Kasumi-1 (cell line): ENCODE data around the gene CPE.
A peak's percentile ranks its signal among the peaks of the same experiment; 100 is the strongest.
"Not testable (repeated sequence)": the region's sequence is repeated elsewhere in the genome, so short reads cannot be mapped to it uniquely, and the experiment has no call there.

Experiments
- DNase-seq, 2 experiments: peaks; one replicate each; lab custom pipeline; 2025; lab: John Stamatoyannopoulos, UW

Gene CPE

DNA sequence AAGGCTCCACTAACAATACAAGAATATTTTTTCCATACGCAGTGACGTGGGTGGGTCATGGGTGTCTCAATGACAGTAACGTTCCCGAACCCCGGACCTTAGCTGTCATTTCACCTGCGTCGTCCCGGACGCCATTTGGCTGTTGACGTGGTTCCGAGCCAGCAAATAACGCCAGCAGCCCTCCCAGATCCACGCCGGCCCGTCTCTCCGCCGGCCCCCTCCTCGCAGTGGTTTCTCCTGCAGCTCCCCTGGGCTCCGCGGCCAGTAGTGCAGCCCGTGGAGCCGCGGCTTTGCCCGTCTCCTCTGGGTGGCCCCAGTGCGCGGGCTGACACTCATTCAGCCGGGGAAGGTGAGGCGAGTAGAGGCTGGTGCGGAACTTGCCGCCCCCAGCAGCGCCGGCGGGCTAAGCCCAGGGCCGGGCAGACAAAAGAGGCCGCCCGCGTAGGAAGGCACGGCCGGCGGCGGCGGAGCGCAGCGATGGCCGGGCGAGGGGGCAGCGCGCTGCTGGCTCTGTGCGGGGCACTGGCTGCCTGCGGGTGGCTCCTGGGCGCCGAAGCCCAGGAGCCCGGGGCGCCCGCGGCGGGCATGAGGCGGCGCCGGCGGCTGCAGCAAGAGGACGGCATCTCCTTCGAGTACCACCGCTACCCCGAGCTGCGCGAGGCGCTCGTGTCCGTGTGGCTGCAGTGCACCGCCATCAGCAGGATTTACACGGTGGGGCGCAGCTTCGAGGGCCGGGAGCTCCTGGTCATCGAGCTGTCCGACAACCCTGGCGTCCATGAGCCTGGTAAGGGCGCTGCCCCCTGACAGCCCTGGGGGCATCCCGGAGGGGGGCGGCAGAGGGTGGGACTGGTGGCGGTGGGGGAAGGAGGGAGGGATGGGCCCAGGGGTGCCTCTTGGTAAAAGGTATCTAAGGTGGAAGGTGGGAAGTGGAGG lies at the start of gene CPE:
CPE (plus strand) TSS at position 264 of the 933 bp plus-strand sequence; CDS start at position 478, 214 bp downstream.
- DNase-seq, result peak; percentile 45 to 47

DNA sequence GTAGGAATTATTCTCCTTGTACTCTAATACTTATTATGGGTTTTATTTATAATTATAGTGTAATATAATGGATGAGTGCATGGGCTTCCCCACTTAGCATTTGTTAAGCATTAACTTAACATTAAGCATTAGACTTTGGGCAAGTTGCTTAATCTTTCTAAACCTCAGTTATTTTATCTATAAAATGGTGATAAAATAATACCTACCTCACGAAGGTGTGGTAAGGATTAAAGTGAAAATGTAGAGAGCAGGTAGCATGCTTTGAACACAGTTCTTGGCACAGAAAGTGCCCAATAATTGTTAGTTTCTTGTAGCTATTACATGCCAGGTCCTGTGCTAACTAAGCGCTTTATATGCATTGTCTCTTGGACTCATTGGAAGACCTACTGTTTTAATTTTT lies 48.7 kb upstream of the CPE start:
- no peak for DNase-seq

DNA sequence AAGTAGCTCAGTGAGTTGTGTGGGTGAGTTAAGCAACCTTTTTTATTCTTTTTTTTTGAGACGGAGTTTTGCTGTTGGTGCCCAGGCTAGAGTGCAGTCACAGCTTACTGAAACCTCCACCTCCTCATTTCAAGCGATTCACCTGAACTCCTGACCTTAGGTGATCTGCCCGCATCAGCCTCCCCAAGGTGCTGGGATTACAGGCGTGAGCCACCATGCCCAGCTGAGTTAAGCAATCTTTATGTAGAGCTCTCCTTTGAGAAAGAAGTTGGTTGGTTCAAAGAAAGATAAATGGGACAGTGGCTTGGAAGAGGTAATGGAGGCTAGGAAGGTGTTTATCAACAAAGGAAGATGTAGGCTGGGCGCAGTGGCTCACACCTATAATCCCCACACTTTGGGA lies 48.1 kb upstream of the CPE start:
- DNase-seq, result no peak

DNA sequence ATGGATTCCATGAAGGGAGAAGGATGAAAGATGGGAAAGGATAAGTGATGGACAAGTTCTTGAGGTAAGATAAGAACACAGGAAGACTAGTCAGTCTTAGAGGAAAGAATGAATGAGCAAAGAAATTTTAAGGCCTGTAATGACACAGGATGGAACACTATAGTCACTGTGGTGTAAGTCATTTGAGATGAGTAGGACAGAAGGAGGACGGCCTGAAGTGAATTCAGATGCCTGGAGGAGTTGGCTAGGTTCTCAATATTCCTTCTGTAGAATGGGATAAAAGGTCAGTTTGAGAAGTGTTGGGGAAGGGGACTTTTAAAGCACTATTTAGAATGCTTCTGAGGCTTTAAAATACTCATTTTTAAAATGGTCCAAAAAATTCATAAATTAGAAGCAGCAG lies 47.4 kb upstream of the CPE start:
- no peak for DNase-seq

DNA sequence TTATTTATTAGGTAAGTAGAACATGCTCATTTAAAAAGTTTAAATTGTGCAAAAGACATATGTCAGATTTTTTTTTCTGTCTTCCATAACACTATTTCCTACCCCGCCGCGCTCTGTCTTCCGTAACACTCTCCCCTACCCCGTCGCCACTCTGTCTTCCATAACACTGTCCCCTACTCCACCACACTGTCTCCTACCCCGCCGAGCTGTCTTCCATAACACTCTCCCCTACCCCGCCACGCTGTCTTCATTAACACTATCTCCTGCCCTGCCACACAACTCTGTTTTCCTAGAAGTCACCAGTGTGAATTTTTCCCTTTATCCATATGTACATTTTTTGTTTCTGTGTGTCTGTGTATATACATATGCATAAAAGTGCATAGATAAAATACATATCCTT lies 47.0 kb upstream of the CPE start:
- no peak for DNase-seq

DNA sequence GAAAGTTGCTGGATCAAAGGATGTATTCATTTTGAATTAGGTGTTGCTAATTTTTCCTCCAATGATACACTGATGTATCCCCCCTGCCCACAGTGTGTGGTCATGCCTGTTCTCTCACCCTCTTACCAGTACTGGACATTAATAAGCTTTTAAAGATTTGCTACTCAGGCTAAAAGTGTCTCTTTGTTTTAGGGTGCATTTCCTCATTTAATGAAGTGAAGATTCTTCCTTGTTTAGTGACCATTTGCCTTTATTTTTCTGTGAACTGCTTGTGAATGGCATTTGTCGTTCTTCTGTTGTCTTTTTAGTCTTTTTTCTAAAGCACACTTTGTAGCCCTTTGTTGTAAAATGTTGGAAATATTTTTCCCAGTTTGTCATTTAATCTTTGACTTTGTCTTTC lies 46.3 kb upstream of the CPE start:
- DNase-seq, result no peak

DNA sequence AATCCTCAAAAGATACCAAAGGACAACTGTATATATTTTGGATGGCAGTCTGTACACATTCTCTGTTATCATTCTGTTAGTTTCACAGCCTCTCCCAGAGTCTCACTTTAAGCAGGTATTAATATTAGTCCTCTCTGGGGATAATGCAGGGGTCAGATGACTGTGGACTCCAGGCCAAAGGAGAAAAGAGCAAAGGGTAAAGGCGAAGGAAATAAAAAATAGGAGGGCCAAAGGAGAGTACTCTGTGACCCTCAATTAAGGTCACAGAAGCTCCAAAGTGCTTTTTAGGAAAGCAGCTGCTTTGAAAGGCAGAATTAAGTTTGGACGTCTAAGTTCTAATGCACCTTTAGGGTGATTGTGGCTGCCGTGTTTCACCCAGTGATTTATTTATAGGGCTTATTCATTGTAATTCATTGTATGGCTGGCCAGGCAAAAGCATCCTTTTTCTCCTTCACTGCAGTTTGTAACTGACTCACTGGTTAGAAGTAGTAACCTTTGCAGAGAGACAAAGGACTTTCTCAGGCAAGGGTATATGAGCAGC lies 43.6 kb upstream of the CPE start:
- no peak for DNase-seq

DNA sequence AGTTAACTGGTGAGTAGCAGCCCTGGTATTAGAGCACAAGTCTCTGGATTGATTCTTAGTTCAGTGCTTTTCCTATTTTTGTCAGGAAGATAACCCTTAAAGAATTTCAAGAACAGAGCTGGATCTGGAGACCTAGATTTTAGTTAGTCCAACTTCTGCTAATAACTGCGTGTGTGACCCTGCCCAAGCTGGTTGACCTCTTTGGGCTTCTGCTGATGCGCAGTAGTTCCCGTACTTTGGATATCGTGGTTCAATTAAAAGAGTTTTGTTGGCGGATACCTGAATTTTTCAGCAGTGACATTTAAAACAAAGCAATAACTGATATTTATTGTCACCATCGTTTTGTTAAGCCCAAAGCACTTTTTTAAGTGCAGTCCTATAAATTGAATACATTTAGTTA lies 42.1 kb upstream of the CPE start:
- no peak for DNase-seq

DNA sequence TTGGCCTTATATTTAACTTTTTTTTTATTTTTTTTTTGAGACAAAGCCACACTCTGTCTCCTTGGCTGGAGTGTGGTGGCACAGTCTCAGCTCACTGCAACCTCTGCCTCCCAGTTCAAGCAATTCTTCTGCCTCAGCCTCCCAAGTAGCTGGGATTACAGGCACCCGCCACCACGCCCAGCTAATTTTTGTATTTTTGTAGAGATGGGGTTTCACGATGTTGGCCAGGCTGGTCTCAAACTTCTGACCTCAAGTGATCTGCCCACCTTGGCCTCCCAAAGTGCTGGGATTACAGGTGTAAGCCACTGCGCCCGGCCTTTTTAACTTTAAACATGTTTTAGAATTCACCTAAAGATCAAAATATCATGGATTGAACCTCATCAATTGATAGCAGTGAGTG lies 36.5 kb upstream of the CPE start:
- not testable (repeated sequence) for DNase-seq

DNA sequence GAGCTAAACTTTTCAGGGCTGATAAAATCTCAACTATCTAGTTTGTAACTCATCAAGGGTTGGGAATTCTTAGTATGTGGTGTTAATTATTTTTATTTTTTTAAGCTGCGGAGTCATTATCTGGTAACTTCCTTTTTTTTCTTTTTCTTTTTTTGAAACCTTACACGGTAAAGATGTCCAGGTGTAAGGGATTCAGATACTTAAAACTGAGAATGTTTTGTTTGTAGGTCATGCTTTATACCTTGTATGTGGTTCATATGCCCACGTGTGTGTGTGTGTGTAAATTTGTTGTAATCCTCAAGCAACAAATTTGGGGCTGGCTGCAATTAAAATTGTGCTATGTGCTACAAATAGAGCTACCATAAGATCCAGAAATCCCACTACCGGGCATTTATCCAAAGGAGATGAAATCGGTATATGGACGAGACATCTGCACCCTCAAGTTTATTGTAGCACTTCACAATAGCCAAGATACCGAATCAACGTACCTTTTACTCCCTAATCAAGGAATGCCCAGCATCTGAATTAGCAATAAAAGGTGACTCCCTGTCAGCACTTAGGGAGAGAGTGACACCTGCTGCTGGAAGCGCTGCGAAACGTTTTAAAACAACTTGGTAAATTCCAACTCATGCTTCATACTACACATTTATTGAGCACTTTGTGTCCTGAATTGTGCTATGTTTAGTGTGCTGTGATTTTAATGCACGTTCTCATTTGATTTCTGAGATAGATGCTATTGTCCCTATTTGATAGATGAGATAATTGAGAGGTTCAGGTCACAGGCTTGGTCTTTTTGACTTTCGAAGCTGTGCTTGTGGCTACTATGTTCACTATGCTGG lies 35.2 kb upstream of the CPE start:
- no peak for DNase-seq

DNA sequence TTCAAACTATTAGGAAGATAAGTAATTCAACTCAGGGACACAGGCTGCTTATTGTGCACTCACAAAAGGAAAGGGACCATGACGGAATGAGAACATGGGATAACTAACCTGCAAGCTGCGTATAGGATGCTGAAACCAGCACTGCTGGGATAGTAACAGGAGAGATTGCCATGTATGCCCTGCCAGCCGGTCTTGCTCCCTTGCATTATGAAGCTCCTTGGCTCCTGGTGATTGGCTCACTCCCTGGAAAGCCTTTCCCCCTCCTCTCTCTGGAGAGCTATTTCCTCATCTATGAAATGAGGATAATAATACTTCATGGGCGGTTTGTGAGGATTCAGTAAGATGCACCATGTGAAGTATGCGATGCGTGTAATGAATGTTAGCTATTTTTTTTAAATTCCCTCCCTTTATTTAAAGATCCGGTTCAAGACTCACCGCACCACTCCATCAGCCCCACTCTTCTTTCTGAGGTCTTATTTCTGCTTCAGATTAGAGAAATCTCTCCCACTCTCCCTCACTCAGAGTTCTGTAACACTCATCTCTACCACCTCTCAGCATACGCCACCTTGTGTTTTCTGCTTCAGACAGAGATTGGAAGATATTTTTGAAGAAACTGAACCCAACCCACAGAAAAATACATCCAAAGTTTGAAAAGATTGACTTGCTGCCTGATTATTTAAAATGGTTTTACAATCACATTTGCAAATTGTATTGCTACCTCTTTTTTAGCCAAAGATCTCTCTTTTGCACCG lies 33.0 kb upstream of the CPE start:
- no peak for DNase-seq

DNA sequence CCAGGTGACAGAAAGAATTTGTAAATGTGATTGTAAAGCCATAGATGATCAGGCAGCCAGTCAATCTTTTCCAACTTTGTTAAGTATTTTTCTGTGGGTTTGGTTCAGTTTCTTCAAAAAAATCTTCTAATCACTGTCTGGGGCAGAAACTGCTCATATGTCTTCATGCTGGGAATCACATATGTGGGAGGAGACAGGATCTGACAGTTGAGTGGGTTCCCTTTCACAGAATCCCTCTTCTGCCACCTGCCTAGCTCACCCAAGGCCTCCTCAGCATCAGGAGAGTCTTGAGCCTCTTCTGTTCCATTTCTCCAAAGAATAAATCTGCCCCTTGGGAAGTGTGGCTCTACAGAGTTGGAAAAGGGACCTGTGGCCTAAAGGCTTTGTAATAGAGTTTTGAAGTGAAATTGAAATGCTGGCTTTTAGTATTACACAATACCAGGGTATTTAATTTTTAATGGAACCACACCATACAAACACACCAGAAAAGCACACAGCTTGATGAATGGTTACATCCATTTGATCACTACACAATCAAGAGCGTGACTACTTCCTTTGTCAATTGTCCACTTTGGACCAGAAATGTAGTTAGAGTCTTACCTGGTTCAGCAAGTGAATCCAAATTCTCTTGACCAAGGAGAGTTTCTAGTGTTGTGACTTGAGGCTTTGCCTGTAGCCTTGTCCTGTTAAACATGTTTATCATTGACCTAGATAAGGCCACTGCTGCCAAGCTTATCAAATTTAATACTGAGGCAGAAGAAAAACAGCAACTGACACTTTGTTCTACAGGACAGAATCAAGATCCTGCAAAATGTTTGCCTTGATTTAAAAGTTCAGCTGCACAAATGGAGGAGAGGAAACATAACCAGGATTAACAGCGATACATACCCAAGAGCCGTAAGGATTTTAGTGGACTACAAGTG lies 30.9 kb upstream of the CPE start:
- no peak for DNase-seq

DNA sequence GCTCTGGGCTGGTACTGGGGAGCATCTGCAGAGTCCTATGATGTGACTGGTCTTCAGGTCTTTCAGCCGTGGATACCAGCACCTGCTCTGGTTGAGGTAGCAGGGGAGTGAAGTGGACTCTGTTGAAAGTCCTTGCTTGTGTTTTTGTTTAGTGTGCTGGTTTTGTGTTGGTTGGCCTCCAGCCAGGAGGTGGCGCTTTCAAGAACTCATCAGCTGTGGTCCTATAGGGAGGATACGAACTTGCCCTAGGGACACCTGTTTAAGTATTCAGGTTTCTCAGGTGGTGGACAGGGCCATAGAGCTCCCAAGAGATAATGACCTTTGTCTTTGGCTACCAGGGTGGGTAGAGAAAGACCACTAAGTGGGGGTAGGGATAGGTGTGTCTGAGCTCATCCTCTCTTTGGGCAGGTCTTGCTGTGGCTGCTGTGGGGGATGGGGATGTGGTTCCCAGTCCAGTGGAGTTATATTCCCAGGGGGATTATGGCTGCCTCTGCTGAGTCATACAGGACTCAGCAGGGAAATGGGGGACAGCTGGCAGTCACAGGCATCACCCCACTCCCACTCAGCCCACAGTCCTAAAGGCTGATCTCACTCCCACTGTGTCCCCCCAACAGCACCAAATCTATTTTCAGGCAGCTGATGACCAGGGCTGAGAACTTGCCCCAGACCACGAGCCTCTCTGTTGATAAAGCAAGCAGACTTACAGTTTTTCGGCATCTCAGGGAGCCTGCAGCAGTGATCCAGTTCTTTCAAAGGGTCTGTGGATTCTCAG lies 27.3 kb upstream of the CPE start:
- no peak for DNase-seq

DNA sequence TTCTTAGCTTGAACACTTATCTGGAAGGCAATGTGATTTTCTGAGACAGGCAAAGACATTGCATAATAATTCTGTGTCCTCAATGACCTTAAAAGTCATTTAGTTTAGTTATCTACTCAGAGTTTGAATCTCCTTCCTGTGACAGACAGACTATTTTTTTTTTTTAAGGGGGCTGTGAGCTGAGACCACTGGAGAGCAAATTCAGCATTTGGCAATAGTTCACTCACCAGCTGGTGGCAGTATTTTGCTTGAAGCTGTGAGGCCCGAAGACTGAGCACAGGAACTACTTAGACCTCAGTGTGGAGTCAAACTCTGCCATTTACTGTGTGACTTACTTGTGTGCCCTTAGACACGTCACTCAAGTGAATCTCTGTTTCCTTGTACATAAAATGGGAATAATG lies 22.9 kb upstream of the CPE start:
- DNase-seq, result peak; percentile 37 to 42

DNA sequence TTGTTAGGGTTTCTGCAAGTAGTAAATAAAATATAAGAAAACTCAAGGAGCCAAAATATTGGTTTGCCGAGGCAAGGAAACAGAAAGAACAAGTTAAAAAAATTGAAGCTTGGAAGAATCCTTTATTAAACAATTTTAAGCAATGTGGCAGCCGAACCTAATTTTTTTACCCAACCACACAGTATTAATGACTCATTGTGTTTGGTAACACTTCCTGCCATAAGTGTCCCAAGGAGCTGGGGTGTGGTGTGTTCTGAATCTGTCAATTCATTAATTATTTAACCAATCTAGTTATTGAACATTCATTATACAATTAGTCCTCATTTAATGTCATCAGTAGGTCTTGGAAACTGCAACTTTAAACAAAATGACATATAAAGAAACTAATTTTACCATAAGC lies 19.3 kb upstream of the CPE start:
- peak; percentile 13 to 42 for DNase-seq

DNA sequence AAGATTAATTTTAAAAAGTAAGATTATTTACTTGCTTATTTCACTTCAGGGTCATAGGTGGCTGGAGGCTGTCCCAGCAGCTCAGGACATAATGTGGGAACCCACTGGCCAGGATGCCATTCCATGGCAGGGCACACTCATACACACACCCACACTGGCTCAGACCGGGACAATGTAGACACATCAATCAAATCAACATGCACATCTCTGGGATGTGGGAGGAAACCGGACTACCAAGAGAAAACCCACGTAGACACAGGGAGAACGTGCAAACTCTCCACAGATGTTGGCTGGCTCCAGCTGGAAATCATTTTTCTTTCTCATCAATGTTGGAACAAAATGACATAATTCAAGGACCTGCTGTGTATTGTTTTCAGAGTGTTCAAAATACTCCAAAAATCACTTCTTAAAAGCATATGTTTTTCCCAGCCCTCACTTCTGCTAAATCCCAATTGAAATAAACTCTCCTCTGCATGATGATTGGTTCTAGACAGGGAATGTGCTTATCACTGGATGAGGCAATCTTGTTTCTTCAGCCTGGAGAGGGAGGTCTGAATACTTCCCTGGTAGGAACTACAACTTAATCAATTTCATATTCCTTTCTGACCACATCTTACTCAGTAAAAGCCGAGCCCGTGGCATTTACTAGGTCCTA lies 18.6 kb upstream of the CPE start:
- no peak for DNase-seq

DNA sequence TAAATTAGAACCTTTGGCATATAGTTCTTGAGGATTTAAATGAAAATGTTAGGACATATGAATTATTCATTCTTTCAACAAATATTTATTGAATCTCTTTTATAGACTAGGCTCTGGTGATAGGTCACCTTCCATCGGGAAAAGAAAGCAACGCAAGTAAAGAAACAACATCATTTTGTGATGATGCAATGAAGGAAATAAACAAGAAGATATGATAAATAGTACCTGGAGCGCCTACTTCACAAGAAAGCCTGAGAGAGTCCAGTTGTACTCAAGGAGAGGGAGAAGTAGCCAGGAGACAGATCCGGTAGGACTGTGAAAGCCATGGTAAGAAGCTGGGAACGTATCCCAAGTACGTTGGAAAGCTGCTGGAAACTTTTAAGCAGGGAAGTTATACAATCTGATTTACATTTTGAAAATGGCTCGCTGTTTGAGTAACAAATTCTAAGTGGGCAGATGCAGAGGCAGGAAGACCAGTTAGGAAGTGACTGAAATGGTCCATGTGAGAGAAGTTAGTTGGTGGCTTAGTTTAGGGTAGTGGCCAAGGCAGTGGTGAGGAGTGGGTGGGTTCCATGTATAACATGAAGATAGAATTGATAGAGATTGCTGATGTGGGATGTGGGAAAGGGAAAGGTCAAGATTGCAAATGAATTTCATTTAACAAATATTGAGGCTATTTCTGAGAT lies 17.7 kb upstream of the CPE start:
- no peak for DNase-seq

DNA sequence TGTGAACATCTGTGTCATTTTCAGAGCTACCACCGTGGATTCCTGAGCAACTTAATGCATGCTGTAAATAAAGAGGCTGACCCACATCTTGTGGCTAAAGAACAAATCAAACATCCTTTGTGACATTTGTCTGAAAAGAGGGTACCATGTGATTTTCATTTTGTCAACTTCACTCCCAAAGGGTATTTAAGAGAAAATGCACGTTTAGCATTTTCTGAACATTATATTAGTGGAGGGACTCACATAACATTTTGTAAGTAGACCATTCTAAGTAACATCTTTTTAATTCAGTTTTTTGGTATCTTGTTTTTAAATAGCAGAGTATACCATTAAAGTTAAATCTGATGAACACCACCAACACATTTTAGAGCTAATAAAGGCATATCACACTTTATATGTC lies 17.0 kb upstream of the CPE start:
- no peak for DNase-seq

DNA sequence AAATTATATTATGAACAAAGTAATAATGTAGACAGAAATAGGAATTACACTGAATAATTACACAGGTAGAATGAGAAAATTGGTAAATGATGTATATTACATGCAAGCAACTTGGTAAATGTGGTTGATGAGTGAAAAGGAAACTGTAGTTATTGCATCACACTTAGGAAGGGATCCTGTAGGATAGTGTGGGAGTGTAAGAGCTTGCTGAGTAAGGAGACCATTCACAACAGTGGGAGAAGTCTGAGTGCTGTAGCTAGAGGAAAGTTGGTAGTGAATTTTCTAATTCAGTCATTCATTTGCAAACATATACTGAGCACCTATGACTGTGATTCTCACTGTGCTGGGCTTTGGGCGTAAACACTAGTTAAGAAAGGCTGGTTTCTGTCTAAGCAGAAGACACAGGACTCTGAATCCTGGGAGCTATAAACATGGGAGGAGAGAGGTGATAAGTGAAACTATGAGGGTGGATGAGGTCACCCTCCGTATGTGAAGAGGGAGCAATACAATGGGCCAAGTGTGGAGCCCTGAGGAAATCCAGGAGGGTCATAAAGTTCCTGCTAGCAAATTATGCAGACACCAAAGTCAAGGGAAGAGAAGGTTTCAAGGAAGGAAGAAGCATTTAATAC lies 14.2 kb upstream of the CPE start:
- no peak for DNase-seq
